H1 (cell line): ENCODE measurements around the gene RRBP1. TPM values are rescaled to one million over a fixed set of nuclear protein-coding genes. Genes with fewer than 3 reads are reported as not detected.
"Not testable (repeated sequence)": the region's sequence is repeated elsewhere in the genome, so short reads cannot be mapped to it uniquely, and the experiment has no call there.

Source experiments
- CTCF ChIA-PET: fragments of 300-600 bp; sonication (Branson Sonifier 250); formaldehyde crosslinking; loops from one replicate; lab custom pipeline; 2021; ENCODE audit not compliant: partially characterized antibody; lab: Charles Lee
- POLR2A ChIA-PET: fragments of 300-600 bp; sonication (Branson Sonifier 250); formaldehyde crosslinking; loops from one replicate; lab custom pipeline; 2021; ENCODE audit warnings: inconsistent platforms; ENCODE audit not compliant: partially characterized antibody; lab: Charles Lee
- DNase-seq, 2 experiments: peaks; one replicate each; pipeline versions ENCODE4 v3.0.0 to v3.0.0-alpha.2; 2010 to 2022; ENCODE audit warnings: low spot score in 2 of 2, low read depth in 1 of 2, mixed read lengths in 1 of 2
- FAIRE-seq: peaks from 2 replicates; lab custom pipeline; 2011; peaks lifted over from hg19 to GRCh38; lab: Jason Lieb, UNC
- H2AFZ ChIP-seq: 2 replicates; pipeline ENCODE4 v1.8.1; 2012; ENCODE audit warnings: low read length, inconsistent platforms
- H2AK5ac ChIP-seq: 2 replicates; pipeline ENCODE4 v1.6.1; 2013; ENCODE audit warnings: low read depth, low read length
- H2BK120ac ChIP-seq: replicated peaks from 2 replicates; pipeline ENCODE3; 2013; ENCODE audit warnings: low read depth, low read length, inconsistent platforms
- H2BK12ac ChIP-seq: 2 replicates; pipeline ENCODE4 v1.6.1; 2013; ENCODE audit warnings: low read depth, low read length
- H2BK15ac ChIP-seq: 2 replicates; pipeline ENCODE4 v1.6.1; 2013; ENCODE audit warnings: low read length
- H2BK20ac ChIP-seq: 2 replicates; pipeline ENCODE4 v1.6.1; 2013; ENCODE audit warnings: low read length
- H2BK5ac ChIP-seq: 2 replicates; pipeline ENCODE4 v1.6.1; 2013; ENCODE audit warnings: low read depth, low read length
- H3K14ac ChIP-seq: 2 replicates; pipeline ENCODE4 v1.6.1; 2013; ENCODE audit warnings: inconsistent platforms; ENCODE audit not compliant: insufficient read length
- H3K18ac ChIP-seq: 2 replicates; pipeline ENCODE4 v1.6.1; 2013; ENCODE audit warnings: low read length; ENCODE audit errors: extremely low read depth
- H3K23ac ChIP-seq: 2 replicates; pipeline ENCODE4 v1.6.1; 2013; ENCODE audit warnings: inconsistent platforms; ENCODE audit not compliant: insufficient read length
- H3K23me2 ChIP-seq: 2 replicates; pipeline ENCODE4 v1.6.1; 2013; ENCODE audit warnings: low read depth, low read length
- H3K27ac ChIP-seq: 2 replicates; pipeline ENCODE4 v1.6.1; 2011; ENCODE audit warnings: low read depth, low read length, inconsistent platforms
- H3K27me3 ChIP-seq, 4 experiments: replicated peaks in 1 of 4; 1 replicate in 1 of 4; 2 replicates in 3 of 4; pipeline versions ENCODE4 v1.6.1 to v1.8.1; 2011 to 2013; ENCODE audit warnings: low read length in 3 of 4, mild to moderate bottlenecking in 3 of 4, inconsistent platforms in 2 of 4, mixed read lengths in 2 of 4, moderate library complexity in 1 of 4; ENCODE audit not compliant: control insufficient read depth in 3 of 4, insufficient read depth in 3 of 4; ENCODE audit errors: extremely low read depth in 1 of 4
- H3K36me3 ChIP-seq, 4 experiments: 2 replicates each; pipeline versions ENCODE4 v1.6.1 to v1.8.1; 2011 to 2013; ENCODE audit warnings: mild to moderate bottlenecking in 4 of 4, low read length in 3 of 4, moderate library complexity in 2 of 4, control low read depth in 1 of 4, inconsistent platforms in 1 of 4; ENCODE audit not compliant: insufficient read depth in 4 of 4, control insufficient read depth in 2 of 4
- H3K4ac ChIP-seq: replicated peaks from 2 replicates; pipeline ENCODE3; 2013; ENCODE audit warnings: low read length, low read depth, mixed read lengths, inconsistent platforms; ENCODE audit not compliant: insufficient read length
- H3K4me1 ChIP-seq, 4 experiments: replicated peaks in 1 of 4; 1 replicate in 1 of 4; 2 replicates in 3 of 4; pipeline versions ENCODE4 v1.6.1 to v1.8.1; 2011 to 2013; ENCODE audit warnings: low read length in 3 of 4, inconsistent platforms in 2 of 4, mixed read lengths in 1 of 4; ENCODE audit not compliant: insufficient read depth in 4 of 4, control insufficient read depth in 3 of 4
- H3K4me2 ChIP-seq, 2 experiments: 2 replicates each; pipeline versions ENCODE4 v1.6.1 to v1.8.1; 2011 to 2013; ENCODE audit warnings: low read depth in 2 of 2, low read length in 2 of 2, control low read depth in 1 of 2, inconsistent platforms in 1 of 2, mild to moderate bottlenecking in 1 of 2; ENCODE audit not compliant: insufficient read depth in 1 of 2
- H3K4me3 ChIP-seq, 4 experiments: fragments of 200-600, 300-600 bp in 1 of 4; sonication (generic), shearing (Covaris generic), sonication (Bioruptor Twin) in 1 of 4; 2 replicates each; pipeline versions ENCODE4 v1.5.1 to v1.8.1; 2011 to 2016; ENCODE audit warnings: low read length in 4 of 4, low read depth in 3 of 4, control low read depth in 2 of 4, inconsistent platforms in 2 of 4, mild to moderate bottlenecking in 2 of 4, mixed read lengths in 1 of 4, moderate library complexity in 1 of 4; ENCODE audit not compliant: insufficient read depth in 2 of 4; ENCODE audit errors: extremely low read depth in 1 of 4
- H3K56ac ChIP-seq: replicated peaks from 2 replicates; pipeline ENCODE3; 2013; ENCODE audit warnings: low read depth, mild to moderate bottlenecking, mixed read lengths, low read length, inconsistent platforms; ENCODE audit not compliant: insufficient read length
- H3K79me1 ChIP-seq: 2 replicates; pipeline ENCODE4 v1.6.1; 2013; ENCODE audit warnings: low read depth, low read length, control low read depth
- H3K79me2 ChIP-seq, 2 experiments: 2 replicates each; pipeline versions ENCODE4 v1.6.1 to v1.8.1; 2012 to 2013; ENCODE audit warnings: low read length in 2 of 2, mild to moderate bottlenecking in 2 of 2, inconsistent platforms in 1 of 2; ENCODE audit not compliant: insufficient read depth in 2 of 2, control insufficient read depth in 1 of 2
- H3K9ac ChIP-seq, 4 experiments: replicated peaks in 1 of 4; 1 replicate in 1 of 4; 2 replicates in 3 of 4; pipeline versions ENCODE4 v1.6.1 to v1.8.1; 2011 to 2013; ENCODE audit warnings: low read depth in 3 of 4, low read length in 3 of 4, control low read depth in 2 of 4, mild to moderate bottlenecking in 2 of 4, moderate library complexity in 2 of 4, inconsistent platforms in 1 of 4; ENCODE audit errors: extremely low read depth in 1 of 4
- H3K9me3 ChIP-seq, 2 experiments: 2 replicates each; pipeline versions ENCODE4 v1.6.1 to v1.8.1; 2012 to 2013; ENCODE audit warnings: mild to moderate bottlenecking in 2 of 2, moderate library complexity in 2 of 2, control low read depth in 1 of 2, inconsistent platforms in 1 of 2, low read depth in 1 of 2, low read length in 1 of 2, mixed read lengths in 1 of 2; ENCODE audit not compliant: insufficient read depth in 2 of 2
- H4K20me1 ChIP-seq, 2 experiments: replicated peaks in 1 of 2; 2 replicates each; pipeline versions ENCODE3 to v1.8.1; 2011 to 2013; ENCODE audit warnings: inconsistent platforms in 2 of 2, low read length in 2 of 2, mild to moderate bottlenecking in 1 of 2; ENCODE audit not compliant: insufficient read depth in 2 of 2, control insufficient read depth in 1 of 2
- H4K5ac ChIP-seq: 2 replicates; pipeline ENCODE4 v1.6.1; 2013; ENCODE audit warnings: low read length, low read depth, mixed read lengths, inconsistent platforms; ENCODE audit not compliant: insufficient read length
- H4K8ac ChIP-seq: 2 replicates; pipeline ENCODE4 v1.8.0; 2013; ENCODE audit warnings: mild to moderate bottlenecking, moderate library complexity, low read length, inconsistent platforms; ENCODE audit not compliant: insufficient read depth; ENCODE audit errors: extremely low read depth
- H4K91ac ChIP-seq: replicated peaks from 2 replicates; pipeline ENCODE3; 2013; ENCODE audit warnings: low read length, mixed read lengths, inconsistent platforms; ENCODE audit not compliant: insufficient read length
- whole genome bisulfite sequencing, 2 experiments: shearing (Covaris generic) in 1 of 2; methylation state at CpG; one replicate each; pipeline versions ENCODE4 v1.1.6 to v1.1.7; 2013 to 2015; ENCODE audit warnings: low lambda C conversion rate in 2 of 2, mixed read lengths in 2 of 2, inconsistent platforms in 1 of 2, low coverage in 1 of 2, missing lambda C conversion rate in 1 of 2; ENCODE audit not compliant: insufficient replicate concordance in 2 of 2, insufficient coverage in 1 of 2, insufficient read length in 1 of 2; ENCODE audit errors: extremely low coverage in 1 of 2, missing lambda C conversion rate in 1 of 2; 5-methylcytosine and 5-hydroxymethylcytosine counted together
- polyA plus RNA-seq, 7 experiments: library from polyadenylated mRNA; depleted of rRNA in 3 of 7; stranded (reverse) in 5 of 7; unstranded in 2 of 7; fragments of >200 nt in 5 of 7; fragments of 200-250 nt in 2 of 7; gene quantifications; 1 replicate in 5 of 7; 2 replicates in 1 of 7; 4 replicates in 1 of 7; pipeline versions ENCODE4 v1.2.1 to v1.2.3, GENCODE V29; 2011 to 2013; ENCODE audit warnings: missing spikeins in 2 of 7, mixed read lengths in 2 of 7
- total RNA-seq: library from RNA; stranded (reverse); fragmentation: NEBNext Ultra II Directional; extraction: Animal tissue kit (Norgen Biotek cat#: 25700); gene quantifications from 2 replicates; pipeline ENCODE4 v1.2.1, GENCODE V29; 2021

RRBP1 gene
- total and polyA plus RNA-seq, 2 of the 8 experiments (the other 6 are each of a cell fraction or from before 2014, with no cell fraction given), result 15.9 to 157 TPM

DNA sequence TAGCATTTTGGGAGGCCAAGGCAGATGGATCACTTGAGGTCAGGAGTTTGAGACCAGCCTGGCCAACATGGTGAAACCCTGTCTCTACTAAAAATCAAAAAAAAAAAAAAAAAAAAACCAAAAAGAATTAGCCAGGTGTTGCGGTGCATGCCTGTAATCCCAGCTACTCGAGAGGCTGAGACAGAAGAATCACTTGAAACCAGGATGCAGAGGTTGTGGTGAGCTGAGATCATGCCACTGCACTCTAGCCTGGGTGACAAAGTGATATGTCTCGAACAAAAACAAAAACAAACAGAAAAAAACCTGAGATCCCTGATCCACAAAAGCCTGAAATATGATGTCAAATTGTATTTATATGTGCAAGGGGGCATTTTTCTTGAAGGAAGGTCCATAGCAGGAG lies 25.9 kb upstream of the RRBP1 start:
- CTCF ChIA-PET, result interaction anchor here (0.9 to 4.2 kb wide), 3 partner anchors 8 to 46 kb away, joined by 3 to 14 read pairs (median 3); partner anchors contain the start of gene BANF2
- H2BK12ac ChIP-seq, H3K9ac ChIP-seq, H3K27me3 ChIP-seq, H3K23me2 ChIP-seq, H3K9me3 ChIP-seq, H3K14ac ChIP-seq, H3K27ac ChIP-seq, H2BK5ac ChIP-seq, H3K56ac ChIP-seq, H3K4me3 ChIP-seq, H3K79me1 ChIP-seq, H2BK20ac ChIP-seq, H3K4ac ChIP-seq, H2BK15ac ChIP-seq, H4K20me1 ChIP-seq, H4K8ac ChIP-seq, POLR2A ChIA-PET, H4K5ac ChIP-seq, H3K4me2 ChIP-seq, H2AFZ ChIP-seq, H3K18ac ChIP-seq, H4K91ac ChIP-seq, FAIRE-seq, H3K23ac ChIP-seq, H3K36me3 ChIP-seq, H3K79me2 ChIP-seq, H2AK5ac ChIP-seq, H2BK120ac ChIP-seq, DNase-seq: not testable (repeated sequence)
- 93% methylated on average over 2 of the region's 3 CpGs; no CpG with 5 or more reads in 1 of the 2 experiments for WGBS, 2 experiments
- peaks cover 2 to 12% (median 7%) of the 10 kb centered on the region in 4 experiments for H3K4me1 ChIP-seq
